DMS153 treated with DMSO at 0.1 percent for 48 hours (cell line): ENCODE results near the gene ANAPC4.
"Not testable (repeated sequence)": the region's sequence is repeated elsewhere in the genome, so short reads cannot be mapped to it uniquely, and the experiment has no call there.

Experiments
- DNase-seq: peaks from one replicate; lab custom pipeline; 2025; ENCODE audit not compliant: unreplicated experiment; lab: John Stamatoyannopoulos, UW

The ANAPC4 gene, protein sequence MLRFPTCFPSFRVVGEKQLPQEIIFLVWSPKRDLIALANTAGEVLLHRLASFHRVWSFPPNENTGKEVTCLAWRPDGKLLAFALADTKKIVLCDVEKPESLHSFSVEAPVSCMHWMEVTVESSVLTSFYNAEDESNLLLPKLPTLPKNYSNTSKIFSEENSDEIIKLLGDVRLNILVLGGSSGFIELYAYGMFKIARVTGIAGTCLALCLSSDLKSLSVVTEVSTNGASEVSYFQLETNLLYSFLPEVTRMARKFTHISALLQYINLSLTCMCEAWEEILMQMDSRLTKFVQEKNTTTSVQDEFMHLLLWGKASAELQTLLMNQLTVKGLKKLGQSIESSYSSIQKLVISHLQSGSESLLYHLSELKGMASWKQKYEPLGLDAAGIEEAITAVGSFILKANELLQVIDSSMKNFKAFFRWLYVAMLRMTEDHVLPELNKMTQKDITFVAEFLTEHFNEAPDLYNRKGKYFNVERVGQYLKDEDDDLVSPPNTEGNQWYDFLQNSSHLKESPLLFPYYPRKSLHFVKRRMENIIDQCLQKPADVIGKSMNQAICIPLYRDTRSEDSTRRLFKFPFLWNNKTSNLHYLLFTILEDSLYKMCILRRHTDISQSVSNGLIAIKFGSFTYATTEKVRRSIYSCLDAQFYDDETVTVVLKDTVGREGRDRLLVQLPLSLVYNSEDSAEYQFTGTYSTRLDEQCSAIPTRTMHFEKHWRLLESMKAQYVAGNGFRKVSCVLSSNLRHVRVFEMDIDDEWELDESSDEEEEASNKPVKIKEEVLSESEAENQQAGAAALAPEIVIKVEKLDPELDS

DNA sequence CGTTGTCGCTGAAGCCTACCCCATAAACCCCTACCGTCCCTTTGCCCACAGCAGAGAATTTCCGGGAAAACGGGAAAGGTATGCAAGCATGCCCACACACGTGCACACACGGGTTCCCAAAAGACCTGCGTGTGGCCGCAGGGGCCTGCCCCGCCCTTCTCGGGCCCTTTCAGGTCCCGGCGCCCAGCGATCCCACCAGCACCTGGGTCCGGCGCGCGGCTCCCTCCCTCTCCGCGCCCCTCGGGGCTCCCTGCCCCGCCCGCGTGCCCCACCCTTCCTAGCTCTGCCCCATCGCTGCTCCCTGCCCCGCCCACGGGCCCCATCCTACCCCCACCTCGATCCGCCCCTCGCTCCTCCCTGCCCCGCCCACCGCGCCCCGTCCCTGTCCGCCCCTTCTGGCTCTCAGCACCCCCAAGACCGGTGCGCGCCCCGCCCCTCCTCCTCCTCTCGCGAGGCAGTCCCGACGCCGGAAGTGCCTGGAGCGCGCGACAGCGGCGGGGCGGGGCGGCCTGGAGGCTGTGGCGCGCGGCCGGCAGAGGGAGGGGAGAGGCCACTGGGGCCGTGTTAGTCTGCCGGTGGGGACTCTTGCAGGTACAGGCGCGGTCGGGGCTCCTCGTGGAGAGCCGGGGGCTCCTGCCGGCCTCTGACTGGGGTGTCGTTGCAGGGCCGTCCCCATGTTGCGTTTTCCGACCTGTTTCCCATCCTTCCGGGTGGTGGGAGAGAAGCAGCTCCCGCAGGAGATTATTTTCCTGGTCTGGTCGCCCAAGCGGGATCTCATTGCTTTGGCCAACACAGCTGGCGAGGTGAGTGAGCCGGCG is at the start of gene ANAPC4:
ANAPC4 (plus strand) TSS at position 510 of the 818 bp plus-strand sequence; CDS start at position 675, 165 bp downstream.
- no peak for DNase-seq

DNA sequence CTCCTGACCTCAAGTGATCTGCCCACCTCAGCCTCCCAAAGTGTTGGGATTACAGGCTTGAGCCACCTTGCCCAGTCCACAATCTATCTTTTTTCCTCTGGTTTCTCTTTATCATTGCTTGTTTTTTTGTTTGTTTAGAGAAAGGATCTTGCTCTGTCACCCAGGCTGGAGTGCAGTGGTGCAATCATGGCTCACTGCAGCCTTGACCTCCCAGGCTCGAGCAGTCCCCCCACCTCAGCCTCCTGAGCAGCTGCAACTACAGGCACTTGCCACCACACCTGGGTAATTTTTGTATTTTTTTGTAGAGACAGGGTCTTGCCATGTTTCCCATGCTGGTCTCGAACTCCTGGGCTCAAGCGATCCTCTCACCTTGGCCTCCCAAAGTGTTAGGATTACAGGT is 48.6 kb upstream of the ANAPC4 start:
- not testable (repeated sequence) for DNase-seq

DNA sequence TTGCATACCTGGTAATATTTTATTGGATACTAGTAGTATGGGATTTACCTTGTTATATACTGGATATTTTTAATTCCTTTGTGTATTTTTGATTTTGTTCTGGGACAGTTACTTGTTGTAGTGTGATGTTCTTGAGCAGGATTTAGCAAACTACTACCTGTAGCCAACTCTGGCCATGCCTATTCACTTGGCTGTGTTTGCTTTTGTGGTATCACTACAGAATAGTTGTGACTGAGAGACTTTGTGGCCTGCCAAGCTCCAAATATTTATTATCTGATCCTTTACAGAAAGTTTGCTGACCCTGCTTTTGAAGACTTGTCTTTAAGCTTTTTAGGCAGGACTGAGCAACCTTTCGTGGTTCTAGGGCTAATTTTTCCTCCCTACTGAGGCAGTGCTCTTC is 46.7 kb upstream of the ANAPC4 start:
- no peak for DNase-seq

DNA sequence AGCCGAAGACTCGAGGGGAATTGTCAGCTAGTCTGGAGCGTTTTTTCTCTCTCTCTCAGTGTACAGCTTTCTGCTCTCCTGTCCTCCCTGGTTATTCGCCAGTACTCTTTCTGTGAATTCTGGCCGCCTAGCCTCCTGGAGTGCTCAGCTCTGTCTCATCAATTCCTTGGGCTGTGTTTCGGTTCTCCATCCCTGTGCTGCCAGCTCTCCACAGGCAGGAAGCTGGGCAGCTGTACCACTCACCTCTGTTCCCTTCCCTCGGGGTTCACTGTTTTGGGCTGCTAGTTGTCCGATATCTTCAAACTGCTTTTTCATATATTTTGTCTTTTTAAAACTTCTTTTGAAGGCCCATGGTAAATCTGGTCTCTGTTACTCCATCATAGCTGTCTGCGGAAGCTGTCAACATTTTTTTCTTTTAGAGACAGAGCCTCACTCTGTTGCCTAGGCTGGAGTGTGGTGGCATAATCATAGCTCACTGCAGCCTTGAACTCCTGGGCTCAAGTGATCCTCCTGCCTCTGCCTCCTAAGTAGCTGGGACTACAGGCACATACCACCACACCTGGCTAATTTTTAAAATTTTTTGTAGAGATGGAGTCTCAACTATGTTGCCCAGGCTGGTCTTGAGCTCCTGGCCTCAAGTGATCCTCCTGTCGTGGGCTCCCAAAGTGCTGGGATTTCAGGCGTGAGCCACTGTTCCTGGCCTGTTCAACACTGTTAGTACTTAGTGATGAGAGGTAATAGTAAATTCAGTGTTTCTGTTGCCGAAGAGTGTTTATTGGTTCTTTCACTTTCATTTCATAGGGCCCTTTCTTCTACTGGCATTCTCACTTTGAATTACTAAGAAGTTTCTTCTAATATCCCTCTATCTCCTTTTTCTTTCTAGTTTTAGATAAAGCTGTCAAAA is 45.9 kb upstream of the ANAPC4 start:
- no peak for DNase-seq

DNA sequence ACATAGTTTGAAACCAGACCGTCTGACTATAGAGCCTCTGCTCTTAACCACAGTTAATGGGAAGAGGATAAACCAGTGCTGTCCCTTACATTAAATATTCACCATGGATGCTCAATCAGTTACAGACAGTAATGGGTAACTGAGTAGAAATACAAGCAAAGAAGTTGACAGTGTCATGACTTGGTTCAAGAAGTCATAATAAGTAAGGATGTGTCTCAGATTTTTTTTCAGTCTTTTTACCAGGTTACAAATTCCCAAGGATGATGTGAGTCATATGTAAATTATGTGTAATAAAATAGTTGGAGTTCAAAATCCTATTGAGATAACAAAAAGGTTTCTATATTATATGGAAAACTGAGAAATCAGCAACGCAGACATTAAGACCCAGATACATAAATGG is 33.4 kb upstream of the ANAPC4 start:
- DNase-seq = no peak

DNA sequence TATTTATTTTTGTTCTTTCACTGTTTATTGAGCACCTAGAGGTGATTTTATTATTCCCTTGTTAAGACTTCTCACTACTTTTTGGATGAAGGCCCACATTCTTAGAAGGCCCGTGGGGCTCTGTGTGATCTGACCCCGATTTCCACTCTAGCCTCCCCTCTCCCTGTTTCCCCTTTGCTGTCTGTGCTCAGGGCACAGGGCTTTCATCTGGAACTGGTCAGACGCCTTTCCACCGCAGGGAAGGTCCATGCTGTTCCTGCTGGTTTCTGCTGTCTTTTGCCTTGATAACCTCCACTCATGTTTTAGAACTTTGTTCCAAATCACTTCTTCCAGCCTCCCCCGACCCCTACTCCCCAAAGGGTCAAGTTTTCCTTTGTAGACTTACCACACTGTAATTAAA is 31.3 kb upstream of the ANAPC4 start:
- no peak for DNase-seq

DNA sequence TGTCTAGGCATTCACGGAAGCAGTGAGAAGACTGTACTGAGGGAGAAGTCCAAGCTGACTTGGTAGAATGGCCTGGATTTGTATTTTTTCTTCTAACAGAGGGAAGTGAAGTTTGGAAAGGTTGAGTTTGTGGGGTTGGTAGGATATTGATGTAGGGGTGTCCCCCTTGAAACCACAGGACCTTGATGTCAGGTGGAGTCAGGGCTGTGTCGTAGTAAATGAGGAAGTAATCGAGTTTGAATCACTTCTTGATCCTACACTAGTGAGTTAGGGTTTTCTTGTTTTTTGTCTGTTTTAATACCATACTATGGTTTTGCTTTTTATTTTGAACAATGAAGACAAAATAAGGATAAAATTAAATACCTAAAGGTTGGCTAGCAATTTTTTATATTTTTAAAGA is 30.1 kb upstream of the ANAPC4 start:
- DNase-seq = no peak

DNA sequence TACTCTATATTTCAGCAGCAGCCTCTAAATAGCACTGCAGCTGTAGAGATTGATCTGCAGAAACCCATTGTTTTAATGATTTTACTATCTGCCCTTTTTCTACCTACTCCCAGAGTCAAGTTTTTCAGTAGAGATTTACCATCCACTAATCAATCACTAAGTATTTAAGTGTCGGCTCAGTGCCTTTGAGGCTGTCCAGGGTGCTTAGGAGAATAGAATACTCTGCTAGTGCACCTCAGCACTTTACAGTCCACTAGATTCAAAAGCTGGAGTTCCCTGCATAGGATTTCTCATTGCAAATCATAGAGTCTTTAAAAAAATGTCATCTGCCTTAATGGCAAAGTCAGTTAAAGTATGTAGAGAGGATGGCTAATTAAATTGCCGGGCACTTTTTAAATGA is 29.6 kb upstream of the ANAPC4 start:
- DNase-seq = no peak

DNA sequence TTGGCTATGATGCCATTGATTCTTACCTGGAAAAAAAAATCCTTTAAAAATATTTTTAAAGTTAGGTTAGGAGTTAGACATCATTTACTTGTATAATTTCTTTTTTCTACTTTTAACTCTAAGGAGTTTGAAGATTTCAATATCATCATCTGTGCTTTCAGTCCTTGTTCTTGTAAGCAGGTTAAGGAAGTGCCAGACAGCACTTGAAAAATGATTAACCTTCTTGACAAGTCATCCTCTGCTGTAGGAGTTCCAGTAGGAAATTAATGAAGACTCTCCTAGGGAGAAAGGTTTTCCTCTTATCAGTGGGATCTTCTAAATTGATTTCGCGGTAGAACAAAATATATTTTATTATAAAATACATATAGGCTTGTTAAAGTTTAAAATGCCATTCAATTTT is 29.1 kb upstream of the ANAPC4 start:
- DNase-seq = no peak

DNA sequence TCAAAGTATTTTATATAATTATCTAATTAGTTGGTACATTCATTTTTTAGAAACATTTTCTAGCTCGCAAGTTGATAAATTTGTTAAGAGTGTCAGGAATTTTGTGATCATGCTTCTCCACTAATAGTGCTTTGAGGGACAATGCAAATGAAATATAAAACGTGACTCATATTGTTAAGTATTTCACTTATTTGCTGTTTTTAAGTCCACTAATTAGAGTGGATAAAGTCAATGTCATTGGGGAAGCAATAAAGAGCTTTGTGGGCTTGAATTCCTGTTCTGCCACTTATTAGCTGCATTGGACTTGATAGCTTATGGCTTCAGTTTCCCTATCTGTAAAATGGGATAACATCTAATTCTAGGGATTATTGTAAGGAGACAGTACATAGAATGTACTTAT is 26.5 kb upstream of the ANAPC4 start:
- DNase-seq = no peak

DNA sequence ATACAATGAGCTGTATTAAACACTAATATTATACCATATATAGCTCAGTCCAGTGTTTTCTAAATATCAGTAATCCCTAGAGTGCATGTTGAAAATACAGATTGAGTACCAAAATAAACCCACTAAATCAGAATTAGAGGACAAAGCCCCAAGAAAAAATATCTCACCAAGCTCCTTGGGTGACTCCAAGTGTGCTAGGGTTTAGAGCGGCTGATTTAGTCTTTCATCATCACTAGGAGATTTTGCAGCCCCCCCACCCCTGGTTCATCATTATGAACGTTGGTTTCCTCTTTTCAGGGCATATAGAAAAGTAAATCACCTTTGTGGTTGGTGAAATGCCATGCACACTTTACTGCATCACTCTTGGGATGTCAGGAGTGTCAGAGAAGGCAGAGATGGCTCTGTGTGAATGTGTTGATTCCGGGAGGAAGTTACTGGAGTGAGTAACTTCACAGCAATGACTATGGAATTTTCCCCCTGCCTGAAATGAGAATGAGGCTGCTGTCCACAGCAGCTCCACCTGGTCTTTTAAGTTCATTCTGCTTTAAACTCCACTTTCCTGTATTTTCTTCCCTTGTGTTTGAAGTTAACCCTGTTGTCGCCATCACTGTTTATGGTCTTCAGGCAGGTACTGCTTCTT is 25.2 kb upstream of the ANAPC4 start:
- no peak for DNase-seq

DNA sequence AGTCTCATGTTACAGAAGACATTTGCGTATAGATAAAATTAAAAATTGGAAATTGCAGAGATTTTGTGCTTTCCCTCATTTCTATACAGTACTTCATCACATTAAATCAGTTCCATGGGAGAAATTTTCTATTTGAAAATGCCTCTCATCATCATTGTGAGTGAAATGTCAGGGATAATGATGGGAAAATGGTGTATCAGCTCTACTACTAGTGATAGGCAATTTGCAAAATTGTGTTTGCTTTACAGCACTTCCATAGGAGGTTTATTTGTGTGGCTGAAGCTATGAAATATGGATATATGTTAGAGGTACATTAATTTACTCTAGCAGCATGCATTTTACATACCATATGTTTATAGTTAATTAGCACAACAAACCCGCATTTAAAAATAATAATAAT is 21.0 kb upstream of the ANAPC4 start:
- DNase-seq = no peak

DNA sequence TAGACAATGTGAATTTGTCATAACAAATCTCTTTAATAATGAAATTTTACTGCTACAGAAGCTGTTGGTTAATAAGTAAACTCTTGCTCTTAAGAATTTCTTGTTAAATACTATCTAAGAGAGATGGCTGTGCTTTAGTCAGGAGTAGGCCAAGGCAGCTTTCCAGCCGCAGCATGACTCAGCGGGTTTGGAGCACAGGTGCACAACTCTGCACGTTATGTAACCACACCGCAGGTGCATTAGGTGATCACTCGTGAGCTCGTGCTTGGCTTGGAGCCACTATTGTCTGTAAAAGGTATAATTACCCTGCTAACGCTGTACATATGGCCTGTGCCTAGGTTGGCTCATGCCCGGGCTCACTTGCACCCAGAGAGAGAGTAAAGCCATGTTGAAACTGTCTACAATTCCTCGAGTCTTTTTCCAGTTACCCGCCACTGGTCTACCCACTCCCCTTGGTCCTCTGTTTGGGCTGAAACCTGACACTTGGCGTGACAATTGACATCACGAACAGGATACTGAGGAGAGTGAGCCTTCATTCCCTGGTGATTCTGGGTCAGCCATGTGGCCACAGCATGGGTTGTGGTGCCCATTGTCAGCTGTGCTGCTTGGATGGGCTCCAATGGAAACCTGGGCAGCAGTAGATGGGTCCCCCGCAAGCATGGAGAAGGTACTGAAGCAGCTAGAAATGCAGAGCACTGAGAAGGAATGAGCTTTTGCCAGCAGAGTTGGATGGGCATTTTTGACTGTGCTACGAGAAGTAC is 18.4 kb upstream of the ANAPC4 start:
- DNase-seq = no peak

DNA sequence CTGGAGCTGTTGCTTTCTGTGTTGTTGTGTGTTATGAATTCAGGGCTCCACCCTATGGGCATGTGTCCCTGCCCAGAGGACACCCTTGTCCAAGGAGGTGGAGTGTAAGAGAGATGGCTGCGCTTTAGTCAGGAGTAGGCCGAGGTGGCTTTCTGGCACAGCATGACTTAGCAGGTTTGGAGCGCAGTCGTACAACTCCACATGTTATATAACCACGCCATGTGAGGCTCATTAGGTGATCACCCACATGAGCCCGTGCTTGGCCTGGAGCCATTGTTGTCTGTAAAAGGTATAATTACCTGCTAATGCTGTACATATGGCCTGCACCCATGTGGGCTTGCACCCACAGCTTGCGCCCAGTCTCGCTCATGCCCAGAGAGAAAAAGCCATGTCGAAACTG is 15.8 kb upstream of the ANAPC4 start:
- DNase-seq = no peak

DNA sequence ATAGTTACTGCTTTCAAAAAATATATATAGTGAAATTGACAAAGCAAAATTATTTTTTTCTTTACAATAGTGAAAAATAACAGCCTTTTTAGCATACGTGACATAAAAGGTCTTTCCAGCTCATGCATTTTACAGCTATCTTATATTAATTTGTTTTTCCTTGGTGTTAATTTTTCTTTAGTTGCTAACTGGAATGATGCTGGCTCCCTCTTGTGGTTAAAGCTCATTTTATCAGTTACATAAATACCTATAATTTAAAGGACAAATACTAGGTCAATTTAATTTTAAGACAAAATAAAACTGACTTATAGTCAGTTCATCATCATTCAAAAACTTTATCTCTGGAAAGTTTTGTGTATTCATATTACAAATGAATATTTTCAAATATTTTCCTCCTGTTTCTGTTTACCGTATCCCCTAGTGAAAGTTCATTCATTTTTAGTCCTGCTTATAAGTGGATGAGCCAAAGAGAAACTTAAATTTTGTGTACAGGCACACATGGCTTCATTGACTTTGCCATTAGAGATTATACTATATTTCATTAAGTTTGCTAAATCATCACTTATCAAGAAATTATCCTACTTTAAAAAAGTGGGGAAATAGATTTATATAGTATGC is 9.9 kb upstream of the ANAPC4 start:
- no peak for DNase-seq

DNA sequence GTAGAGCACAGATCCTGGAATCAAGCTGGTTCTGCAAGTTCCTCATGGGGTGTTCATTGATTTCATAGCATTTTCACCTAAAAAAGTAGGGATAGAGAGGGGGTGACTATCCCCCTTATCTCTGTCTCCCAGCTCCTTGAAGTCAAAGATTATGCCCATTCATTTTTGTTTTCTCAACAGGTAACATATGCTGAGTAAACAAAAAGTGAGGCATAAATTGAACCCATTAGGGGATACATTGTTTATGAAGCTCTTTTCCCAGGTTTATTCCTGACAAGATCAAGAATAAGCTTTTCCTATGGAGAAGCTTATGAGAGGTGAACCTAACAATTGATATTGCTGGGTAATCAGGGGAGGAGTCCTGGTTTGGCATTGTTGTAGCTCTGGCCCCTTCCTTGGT is 9.2 kb upstream of the ANAPC4 start:
- DNase-seq = no peak

DNA sequence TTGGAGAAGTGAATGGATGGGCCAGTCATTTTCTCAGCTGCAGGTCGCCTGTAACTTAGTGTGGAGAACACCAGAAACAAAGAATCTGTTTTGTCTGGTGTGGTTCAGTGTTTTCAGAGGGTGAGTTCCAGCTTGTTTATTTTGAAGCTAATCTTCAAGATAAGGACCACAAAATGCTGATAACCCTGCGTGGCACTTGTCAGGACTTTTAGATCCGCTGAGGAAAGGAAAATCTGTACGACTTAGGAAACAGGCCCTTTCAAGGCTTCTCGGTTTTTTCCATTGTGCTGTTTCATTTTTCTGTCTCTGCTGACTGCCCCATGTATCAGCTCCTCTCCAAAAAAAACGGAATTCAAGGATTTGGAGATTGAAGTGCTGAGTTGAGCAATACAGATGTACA is 8.7 kb upstream of the ANAPC4 start:
- no peak for DNase-seq

DNA sequence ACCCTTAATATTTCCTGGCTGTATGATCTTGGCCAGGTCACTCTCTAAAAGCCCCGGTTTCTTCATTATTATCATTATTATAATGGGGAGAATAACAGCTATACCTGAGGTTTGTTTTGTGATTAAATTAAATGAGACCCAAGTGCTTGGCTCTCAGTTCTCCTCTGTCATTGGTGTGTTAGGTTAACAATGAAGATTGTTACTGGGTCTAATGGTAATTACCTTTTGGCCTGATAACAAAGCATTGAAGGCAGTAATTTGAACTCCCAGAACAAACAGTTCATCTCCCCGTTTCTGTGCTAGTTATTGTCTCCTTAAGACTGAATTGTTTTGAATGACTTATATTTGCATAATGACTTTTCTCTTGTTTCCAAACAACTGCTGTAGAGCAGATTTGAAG is 6.8 kb upstream of the ANAPC4 start:
- DNase-seq = no peak

DNA sequence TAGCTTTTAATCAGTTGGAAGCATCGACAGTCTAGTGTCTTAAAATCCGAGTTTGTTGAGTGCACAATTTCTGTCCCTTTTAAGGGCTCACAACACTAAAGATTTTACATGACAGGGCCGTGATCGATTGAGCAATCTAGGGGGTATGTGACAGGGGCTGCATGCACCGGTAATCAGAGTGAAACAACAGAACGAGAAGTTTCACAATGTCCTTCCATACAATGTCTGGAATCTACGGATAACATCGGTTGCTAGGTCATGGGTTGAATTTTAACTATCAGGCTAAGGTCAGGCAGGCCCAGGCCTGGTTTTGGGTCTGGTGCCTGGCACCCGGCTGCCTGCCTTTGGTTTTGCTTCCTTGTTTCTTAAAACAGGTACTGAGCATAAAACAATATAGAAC is 4.5 kb upstream of the ANAPC4 start:
- DNase-seq = not testable (repeated sequence)
